Left forelimb (tissue), 1 donor: ENCODE results near the gene LBX2.
"Not testable (repeated sequence)": the region's sequence is repeated elsewhere in the genome, so short reads cannot be mapped to it uniquely, and the experiment has no call there.

Experiments
- DNase-seq: peaks from one replicate; pipeline ENCODE4 v3.0.0-alpha.2; 2018; ENCODE audit warnings: low spot score

LBX2 gene

GRCh38 chr2:74503506-74504475 is 4.4 kb upstream of the LBX2 start:
- DNase-seq = no peak

- DNase-seq = no peak
Observed at GRCh38 chr2:74502720-74503505, 3.5 kb upstream of the LBX2 start.

GRCh38 chr2:74502147-74502719 is 2.8 kb upstream of the LBX2 start:
- no peak for DNase-seq

- DNase-seq = no peak
Observed at GRCh38 chr2:74501335-74502071, 2.1 kb upstream of the LBX2 start.

GRCh38 chr2:74500578-74500946 is 1.2 kb upstream of the LBX2 start:
- DNase-seq = no peak

- DNase-seq = no peak
Observed at GRCh38 chr2:74499940-74500577, 656 bp upstream of the LBX2 start.

GRCh38 chr2:74498500-74499266 is 720 bp downstream of the LBX2 start:
- no peak for DNase-seq

GRCh38 chr2:74497777-74498499 is 1.5 kb downstream of the LBX2 start:
- DNase-seq = no peak

- DNase-seq = no peak
Observed at GRCh38 chr2:74496997-74497776, 2.2 kb downstream of the LBX2 start.

- no peak for DNase-seq
Observed at GRCh38 chr2:74495440-74495839, 4.0 kb downstream of the LBX2 start.

- DNase-seq = no peak
Observed at GRCh38 chr2:74493546-74493945, 5.9 kb downstream of the LBX2 start.

- no peak for DNase-seq
Observed at GRCh38 chr2:74491648-74492544, 7.5 kb downstream of the LBX2 start.

GRCh38 chr2:74489906-74490305 is 9.5 kb downstream of the LBX2 start:
- DNase-seq = no peak

- no peak for DNase-seq
Observed at GRCh38 chr2:74488643-74489481, 10.5 kb downstream of the LBX2 start.

GRCh38 chr2:74486141-74486540 is 13.3 kb downstream of the LBX2 start:
- no peak for DNase-seq

- DNase-seq = not testable (repeated sequence)
Observed at GRCh38 chr2:74483675-74484164, 15.7 kb downstream of the LBX2 start.
